ENCODE measurements around the gene SLC9A7.

The SLC9A7 gene

DNA sequence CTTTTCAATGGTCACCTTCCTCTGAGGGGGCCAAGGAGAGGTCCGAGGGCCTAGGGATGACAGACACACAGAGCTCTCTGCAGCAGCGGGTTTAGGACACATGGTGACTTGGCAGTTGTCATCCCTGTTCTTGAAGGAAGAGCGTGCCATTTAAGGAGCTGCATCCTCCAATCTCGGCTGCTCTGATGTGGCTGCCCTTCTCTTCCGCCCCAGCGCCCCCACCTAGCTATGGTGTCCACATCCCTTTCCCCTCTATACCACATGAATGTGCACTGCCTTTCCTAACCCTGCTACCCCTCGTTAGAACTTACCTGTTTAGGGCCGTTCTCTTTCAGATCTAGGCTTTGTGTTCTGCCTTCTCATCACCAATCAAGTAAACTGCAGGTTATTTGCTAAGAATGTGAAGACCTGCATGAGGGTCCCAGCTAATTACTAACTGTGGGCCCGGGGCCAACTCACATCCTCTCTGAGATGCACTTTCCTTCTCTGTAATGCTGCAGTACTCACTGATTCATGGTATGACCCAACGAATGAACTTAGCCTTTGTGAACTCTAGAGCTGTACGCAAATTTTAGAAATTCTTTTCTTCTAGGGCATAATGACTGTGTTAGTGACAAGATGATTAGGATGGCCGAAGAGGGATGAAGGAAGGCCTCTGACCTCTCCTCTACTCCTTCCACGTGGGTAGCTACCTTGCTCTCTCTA lies 147.1 kb downstream of the SLC9A7 start:
- no peak for DNase-seq (ENCODE audit: low spot score)

DNA sequence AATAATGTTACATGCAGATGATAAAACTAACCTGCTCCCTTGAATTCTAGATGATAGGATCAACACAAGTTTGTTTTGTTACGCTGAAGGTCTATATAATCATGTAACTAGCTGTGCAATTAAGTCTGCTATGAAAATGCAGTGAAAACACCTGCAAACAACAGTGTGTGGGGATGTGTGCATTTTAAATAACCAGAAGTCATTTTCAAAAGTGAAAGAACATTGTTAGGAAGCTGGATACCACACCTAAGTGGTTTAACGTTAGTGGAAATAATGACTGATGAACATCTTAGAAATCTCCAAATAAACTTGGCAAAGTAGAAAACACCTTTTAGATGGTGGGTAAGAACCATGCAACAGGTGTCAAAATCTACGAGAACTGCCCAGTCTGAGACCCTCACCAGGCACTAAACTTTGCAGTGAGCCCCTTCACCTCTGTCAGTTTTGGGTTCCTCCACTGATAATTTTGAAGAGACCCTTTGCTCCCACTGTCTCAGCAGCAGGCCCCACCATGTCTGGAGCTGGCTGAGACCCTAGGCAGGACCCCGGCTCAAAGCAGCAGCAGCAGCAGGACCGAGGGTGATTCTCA lies 148.8 kb downstream of the SLC9A7 start:
- no peak for DNase-seq (ENCODE audit: low spot score)

DNA sequence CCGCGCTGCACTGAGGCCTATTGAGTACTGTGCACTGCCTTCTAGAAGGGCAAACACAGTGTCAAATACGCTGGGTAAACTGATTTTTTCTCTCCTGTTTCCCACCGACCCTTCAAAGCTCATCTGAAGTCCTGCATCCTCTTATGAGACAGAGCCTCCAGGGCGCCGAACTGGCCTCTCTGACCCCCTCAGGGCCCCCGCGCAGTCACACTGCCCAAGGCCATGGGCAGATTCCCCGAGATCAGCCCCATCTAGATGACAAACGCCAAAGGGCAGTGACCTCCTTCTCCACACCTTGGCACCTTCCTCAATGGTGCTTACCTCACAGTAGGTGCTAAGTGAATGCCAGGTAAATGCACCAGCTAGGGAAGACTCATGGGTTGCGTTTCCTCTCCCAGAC lies 151.0 kb downstream of the SLC9A7 start:
- no peak for DNase-seq (ENCODE audit: low spot score)

- DNase-seq (ENCODE audit: low spot score) = no peak
Measured at GRCh38 chrX:46602468-46603102, 156.3 kb downstream of the SLC9A7 start.

GRCh38 chrX:46601283-46601682 lies 157.6 kb downstream of the SLC9A7 start:
- DNase-seq (ENCODE audit: low spot score) = no peak

GRCh38 chrX:46599051-46599560 lies 159.8 kb downstream of the SLC9A7 start:
- no peak for DNase-seq (ENCODE audit: low spot score)

DNA sequence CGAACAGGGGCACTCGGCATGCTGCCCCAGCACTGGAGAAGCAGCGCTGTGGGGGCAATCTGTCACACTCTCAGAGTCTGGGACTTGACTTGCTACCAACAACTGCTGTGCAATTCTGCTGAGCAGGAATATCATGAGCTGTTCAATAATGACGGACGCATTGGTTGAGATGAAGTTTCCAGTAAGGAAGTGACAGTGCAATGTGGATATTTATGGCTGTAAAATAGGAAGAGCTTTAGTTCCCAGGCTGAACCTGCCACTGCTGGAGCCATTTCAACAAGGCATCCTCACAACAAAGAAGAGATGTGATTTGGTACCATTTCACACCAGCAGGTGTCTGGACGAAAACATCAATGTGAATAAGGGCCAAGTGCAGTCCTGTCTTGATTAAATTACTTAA lies 161.1 kb downstream of the SLC9A7 start:
- no peak for DNase-seq (ENCODE audit: low spot score)

GRCh38 chrX:46597208-46597607 lies 161.7 kb downstream of the SLC9A7 start:
- DNase-seq (ENCODE audit: low spot score) = no peak

DNA sequence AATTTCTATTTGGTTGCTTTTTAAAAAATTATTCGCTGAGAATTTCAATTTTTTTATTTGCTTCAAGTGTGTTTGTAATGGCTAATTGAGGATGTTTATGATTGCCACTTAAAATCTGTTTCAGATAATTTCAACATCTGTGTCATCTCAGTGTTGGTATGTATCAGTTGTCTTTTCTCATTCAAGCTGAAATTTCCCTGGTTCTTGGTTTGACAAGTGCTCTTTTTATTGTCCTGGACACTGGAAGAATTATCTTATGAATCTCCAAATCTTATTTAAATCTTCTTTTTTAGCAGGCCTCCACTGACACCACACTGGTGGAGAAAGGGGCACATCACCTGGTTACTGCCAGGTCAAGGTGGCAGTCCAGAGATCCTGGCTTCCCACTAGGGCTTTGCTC lies 163.8 kb downstream of the SLC9A7 start:
- no peak for DNase-seq (ENCODE audit: low spot score)

- DNase-seq (ENCODE audit: low spot score) = no peak
Measured at GRCh38 chrX:46589977-46590723, 168.8 kb downstream of the SLC9A7 start.

DNA sequence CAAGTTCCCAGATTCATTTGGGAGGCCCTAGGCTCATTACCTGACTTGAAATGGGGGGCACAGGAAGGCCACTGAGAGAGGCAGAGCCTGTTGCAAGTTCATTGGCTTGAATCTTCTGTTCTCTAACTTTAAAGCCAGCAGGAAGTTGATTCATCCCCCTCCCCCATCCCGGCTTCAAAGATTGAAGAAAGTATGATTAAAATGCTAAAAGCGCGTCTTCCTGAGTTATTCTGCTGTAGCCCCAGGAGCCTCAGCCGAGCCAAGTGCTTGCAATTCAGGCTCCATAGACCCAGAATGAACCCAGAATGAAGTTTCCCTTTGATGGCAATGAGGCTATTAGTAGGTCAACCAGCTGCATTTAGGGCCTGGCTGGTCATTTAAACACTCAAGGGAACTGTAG lies 170.7 kb downstream of the SLC9A7 start:
- DNase-seq (ENCODE audit: low spot score) = no peak

DNA sequence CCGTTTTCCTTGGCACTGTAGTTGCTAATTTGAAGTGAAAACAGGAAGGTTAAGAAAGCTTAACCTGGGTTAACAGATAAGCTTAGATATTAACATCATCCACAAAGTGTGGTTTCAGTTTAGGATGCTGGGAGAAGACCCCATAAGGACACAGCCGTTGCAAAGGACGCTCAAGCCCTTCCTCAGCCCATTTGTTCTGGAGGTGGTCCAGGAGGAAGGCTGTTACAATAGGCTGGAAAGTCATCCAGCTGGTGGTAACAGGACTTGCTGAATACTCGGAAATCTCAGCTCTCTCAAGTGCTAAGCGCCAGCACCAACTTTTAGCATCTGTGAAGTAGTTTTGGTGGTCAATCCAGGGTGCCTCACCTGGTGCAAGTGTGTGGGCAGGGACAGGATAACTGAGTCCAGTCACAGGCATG lies 171.2 kb downstream of the SLC9A7 start:
- no peak for DNase-seq (ENCODE audit: low spot score)

GRCh38 chrX:46587158-46587557 lies 171.8 kb downstream of the SLC9A7 start:
- DNase-seq (ENCODE audit: low spot score) = no peak

DNA sequence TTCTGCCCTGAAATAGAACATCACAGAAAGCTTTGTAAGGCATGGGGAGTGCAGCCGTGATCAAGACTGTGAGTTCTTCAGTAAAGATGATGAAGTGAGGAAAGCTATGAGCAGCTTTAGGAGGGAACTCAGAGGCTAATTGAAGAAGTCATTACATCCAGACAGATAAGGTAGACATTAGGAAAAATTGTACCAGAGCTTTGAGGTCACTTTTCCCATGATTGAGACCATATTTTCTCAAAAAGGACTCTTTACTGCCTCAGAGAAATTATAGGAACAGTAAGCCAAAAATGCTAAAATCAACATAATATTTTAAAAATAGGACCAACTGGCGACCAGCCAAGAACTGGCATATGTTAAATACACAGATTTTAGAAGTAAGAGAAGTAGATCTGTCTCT lies 174.2 kb downstream of the SLC9A7 start:
- no peak for DNase-seq (ENCODE audit: low spot score)

GRCh38 chrX:46582966-46583365 lies 176.0 kb downstream of the SLC9A7 start:
- DNase-seq (ENCODE audit: low spot score) = no peak

GRCh38 chrX:46582325-46582724 lies 176.6 kb downstream of the SLC9A7 start:
- no peak for DNase-seq (ENCODE audit: low spot score)

DNA sequence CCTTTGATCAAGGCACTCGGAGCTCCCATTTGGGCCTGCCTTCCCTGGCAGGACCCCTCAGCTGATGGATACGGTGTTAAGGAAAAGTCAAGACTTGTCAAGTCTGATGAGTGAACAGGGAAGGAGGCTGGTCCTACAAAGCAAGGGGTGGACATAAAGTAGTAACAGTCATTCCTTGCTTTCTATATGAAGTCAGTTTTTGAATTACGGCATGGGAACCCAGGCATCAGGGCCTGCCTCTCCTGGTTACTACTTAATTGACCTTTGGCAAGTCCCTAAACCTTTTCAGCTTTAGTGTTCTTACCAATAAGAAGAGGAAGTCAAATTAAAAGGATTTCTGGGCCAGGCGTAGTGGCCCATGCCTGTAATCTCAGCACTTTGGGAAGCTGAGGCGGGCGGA lies 178.3 kb downstream of the SLC9A7 start:
- DNase-seq (ENCODE audit: low spot score) = no peak

DNA sequence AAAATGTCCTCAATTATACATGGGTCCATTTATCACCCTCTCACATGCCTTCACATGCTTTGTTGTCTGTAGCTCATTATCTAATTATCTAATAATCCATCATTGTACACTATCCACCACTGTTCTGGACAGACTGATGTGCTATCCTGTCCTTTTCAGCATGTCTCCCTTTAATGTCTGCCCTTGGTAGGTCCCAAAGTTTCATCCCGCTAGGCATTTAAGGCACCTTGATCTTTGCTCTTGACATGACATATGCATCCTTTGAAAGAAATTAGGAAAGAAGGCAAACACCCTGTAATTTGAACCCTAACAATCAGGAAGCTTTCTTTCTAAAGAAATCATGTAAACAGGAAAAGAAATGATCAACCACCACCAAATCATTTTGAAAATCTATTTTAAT lies 179.7 kb downstream of the SLC9A7 start:
- no peak for DNase-seq (ENCODE audit: low spot score)

DNA sequence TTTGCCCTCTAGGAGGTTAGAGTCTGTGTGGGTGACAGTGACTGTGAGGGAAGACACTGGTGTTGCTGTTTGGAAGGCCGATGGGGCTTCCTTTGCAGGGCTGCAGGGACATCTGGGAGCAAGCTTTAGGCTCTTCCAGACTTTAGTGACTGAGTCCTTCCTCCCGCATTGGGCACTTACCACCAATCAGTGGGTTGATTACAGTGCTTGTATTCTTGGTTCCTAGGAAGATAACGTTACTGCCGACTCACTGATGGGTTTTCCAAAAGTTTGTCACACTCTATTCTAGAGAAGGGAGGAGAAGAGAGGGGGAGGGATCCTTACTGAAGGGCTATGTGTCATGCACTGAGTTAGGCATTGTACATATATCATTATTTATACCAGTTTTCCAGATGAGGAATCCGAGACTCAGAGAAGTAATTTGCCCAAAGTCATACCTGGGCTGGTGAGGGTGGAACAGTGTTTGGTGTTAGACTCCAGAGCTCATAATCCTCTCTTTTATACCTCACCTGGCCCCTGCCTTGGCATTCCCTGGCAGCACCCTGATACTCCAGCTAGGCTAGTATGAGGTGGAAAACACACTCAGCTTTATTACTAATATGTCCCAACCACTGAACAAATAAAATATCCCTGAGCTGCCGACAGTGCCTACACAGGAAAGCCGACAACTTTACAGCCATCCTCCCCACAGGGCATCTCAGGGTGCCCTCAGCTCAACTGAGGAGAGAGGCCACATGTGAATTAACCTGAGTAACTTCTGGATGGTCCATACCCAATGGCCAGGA lies 181.5 kb downstream of the SLC9A7 start:
- DNase-seq (ENCODE audit: low spot score) = no peak

- no peak for DNase-seq (ENCODE audit: low spot score)
Measured at GRCh38 chrX:46576458-46576857, 182.5 kb downstream of the SLC9A7 start.

- no peak for DNase-seq (ENCODE audit: low spot score)
Measured at GRCh38 chrX:46575991-46576392, 182.9 kb downstream of the SLC9A7 start.

All from SK-N-DZ (cell line).